Stimulated activated naive CD4-positive, alpha-beta T cell (primary cell): Measurements from ENCODE around the gene KIF21A.
"Not testable (repeated sequence)": the region's sequence is repeated elsewhere in the genome, so short reads cannot be mapped to it uniquely, and the experiment has no call there.

Source experiments
- DNase-seq, 6 experiments: peaks; one replicate each; lab custom pipeline; 2025; lab: John Stamatoyannopoulos, UW

KIF21A gene

DNA sequence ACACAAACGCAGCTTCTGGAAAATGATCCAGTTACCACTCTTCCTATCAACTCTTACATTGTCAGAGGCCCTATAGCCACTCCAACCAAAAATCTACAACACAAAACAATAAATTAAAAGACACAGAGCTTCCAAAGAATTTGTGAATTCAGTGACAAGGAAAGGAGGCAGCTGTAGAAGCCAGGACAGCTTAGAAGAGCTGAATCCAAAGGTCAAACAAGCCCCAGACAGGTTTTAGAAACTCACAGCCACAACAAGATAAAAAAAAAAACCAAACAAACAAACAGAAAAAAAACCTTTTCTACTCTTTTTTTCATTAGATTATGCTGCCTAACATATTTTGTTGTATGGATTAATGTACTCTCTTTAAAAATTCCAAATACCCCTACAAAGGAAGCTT lies 94.4 kb downstream of the KIF21A start:
- DNase-seq, result no peak

DNA sequence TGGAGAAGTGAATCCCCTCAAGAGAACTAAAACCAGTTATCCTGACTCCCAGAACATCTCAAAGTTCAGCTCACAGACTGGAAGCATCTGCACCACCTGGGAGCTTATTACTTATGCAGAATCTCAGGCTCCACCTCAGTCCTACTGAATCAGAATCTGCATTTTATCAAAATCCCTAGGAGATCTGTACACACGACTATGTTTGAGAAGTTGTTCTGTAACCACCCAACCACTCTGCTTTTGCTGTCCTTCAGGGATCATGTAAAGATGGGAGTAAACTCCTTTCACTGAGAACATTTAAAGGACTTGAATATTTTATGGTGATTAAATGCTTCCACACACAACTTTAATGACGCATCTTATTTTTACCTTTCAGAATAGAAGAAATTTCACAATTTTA lies 98.0 kb downstream of the KIF21A start:
- DNase-seq, result no peak

DNA sequence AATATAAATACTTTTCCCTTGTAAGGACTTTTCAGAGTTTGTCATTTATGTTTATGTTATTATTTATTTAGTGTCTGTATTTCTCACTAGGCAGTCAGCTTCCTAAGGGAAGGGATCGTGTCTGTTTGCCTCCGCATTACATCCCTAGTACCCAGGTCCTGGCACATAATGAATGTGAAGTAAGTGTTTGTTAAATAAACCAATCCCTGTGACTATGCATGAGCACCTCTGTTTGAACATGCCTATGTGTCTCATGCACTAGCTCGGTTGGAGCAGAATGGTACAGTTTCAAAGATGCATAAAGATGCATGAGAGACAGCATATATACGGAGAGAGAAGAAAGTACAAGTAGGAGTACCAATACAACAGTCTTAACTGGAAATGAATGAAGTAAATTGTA lies 99.3 kb downstream of the KIF21A start:
- DNase-seq, result no peak

DNA sequence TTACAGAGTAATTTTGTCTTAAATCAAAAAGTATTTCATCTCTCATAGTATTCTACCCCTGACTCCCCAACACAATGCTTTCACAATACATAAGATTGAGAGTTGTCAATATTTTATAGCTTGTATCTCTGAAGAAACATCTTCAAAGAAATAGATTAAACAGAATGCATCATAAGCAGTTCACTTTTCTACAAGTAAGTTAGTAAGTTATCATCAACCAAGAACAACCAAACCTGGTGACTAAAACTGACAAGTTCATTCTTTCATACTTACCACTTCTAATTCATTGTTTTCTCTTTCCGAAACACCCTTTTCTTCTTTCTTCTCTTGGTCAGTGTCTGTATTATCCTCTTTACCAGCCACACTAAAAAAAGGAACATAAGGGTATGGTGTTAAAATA lies 101.2 kb downstream of the KIF21A start:
- no peak for DNase-seq

DNA sequence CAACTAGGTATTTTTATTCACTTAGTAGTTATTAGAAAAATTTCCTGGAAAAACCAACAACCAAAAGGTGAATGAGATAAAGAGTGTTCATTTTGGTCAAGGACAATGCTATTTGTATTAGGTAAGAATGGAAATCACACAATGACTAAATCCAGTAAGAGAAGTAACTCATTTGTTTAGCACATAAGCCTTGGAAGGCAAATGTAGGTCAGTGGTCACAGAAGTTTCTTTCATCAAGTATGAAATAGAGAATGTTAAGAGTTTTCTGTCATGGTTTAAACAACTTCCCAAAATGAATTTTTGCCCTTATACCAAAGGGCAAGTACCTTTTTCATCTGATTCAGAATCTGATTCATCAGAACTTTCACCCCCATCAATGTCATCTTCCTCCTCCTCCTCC lies 101.7 kb downstream of the KIF21A start:
- no peak for DNase-seq

DNA sequence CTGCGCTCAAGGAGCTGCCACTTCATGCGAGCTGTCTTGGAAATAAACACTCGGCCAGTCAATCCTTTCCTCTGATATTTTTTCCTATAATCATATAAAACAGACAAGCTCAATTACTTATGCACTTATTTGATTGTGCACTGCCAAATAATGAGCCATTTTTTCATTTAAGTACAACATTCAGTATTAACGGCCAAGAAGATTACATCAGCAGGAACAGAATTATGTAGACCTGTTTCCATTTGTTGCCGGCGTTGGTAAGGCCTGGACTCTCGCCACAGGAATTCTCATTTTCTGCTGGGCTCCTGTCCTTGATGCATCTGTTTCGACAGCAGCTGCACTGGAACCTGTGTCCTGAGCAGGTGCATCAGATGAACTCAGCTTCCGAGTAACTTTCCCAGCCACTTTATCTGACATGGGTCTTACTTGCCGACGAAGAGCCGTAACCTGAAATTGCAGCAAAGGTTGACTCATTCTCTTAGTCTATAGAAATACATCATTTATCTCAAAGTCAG lies 110.2 kb downstream of the KIF21A start:
- DNase-seq, result no peak

DNA sequence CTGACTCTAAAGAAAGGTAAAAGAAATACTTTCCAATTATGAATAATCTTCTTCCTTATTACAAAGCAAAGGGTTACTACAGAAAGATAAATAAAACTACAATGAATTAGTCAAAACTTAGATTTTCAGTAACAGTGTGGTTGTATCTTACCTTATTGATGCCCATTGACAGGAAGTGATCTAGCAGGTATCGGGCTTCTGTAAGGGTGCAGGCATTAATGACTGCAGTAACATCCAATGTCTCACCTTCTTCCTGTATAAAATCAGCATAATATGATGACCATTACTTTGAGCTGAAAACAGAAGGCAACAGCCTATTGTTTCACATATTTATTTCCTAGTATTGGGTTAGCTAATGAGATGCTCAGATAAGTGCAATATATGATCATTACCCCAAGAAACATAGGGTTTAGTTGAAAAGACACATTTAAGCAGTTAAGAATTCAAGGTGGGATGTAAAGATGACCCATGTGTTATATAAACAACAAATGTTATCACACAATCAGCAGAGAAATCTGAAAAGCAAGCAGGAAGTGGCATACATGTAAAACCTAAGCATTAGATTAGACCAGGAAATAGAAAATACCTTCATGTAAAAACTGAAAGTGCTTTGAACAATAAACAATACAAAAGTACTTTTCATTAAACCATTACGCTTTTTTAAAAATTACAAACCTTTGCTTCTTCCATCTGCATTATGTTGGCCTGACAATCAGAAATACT lies 111.2 kb downstream of the KIF21A start:
- no peak for DNase-seq

DNA sequence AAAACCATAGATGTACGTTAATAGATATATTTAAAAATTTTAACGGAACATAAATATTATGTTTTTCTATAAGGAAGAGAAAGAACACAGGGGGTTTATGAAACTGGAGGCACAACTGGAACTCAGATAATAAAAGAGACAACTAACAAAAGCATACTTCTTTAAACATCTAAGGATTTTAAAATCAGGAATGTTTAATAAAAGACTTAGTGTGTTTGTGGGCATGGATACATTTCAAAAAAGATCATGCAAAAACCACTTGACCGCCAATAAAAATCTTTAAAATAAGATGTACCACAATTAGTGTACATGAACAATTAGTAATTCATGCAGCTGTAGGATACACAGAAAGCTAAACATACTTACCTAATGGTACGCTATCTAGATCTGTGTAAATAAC lies 113.0 kb downstream of the KIF21A start:
- no peak for DNase-seq

DNA sequence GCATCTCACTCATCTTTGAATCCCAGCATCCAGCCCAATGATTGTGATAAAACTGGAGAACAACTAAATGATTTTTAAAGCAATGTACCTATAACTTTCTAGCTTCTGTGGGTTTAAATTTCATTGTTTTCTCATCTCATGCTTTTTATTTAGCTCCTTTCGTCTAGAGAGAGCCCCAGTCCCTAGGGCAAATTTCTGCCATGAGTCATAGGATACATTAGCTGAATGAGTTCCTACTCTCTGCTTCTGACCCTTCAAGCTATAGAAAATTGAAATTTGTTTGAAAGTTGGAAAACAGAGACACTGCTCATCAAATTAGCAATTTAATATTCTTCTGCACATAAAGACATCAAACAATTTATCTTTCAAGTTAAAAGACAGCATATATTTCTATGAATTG lies 113.9 kb downstream of the KIF21A start:
- DNase-seq, result no peak

DNA sequence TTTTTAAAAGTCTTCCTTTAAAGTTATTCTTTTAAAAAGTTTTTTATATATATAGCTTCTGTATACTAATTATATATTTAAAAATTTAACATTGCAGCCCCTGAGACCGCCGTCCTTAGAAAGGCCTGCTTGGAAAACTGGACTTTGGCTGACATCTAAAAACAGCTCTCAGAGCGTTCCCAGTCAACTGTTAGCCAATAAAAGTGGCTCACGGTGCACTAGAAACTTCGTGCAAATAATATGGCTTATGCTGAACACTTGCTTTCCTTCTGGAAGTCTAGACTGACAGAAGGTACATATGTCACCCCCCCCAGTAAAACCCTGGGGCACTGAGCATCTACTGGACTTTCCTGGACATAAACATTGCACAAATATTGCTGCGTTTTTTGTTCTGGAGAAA lies 115.0 kb downstream of the KIF21A start:
- no peak for DNase-seq

DNA sequence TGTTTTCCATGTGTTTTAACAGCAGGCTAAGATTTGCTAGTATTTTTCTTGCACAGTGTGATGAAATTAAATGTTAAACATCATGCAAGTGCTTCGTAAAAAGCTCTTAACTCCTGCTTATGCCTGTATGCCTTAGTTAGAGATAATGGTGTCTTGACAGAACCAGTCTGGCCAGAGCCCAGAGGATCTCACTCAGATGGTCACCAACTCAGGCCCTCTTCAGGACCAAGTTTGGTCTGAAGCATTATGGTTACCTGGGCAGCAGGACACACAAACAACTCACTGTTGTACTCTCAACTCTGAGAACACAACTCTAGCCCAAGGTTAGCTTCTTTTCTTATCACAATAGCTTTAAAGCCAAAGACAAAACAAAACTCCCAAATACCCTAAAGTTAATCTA lies 115.4 kb downstream of the KIF21A start:
- no peak for DNase-seq

DNA sequence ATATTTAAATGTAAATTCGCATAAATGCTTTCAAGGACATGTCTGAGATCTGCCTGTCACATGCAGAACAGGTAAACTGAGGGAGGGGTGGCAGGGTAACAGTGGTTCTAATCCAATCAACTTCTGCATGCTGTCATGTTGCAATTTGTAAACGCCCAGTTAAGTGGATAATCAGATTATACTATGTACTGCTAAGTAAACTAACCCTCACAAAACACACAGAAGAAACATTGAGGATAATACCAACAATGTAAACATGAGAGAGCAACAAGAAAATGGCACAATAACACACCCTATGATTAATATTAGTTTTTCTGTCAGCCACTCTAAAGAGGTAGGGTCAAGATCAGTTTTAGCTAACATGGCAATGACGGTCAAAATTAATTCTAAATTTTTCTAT lies 123.7 kb downstream of the KIF21A start:
- no peak for DNase-seq

DNA sequence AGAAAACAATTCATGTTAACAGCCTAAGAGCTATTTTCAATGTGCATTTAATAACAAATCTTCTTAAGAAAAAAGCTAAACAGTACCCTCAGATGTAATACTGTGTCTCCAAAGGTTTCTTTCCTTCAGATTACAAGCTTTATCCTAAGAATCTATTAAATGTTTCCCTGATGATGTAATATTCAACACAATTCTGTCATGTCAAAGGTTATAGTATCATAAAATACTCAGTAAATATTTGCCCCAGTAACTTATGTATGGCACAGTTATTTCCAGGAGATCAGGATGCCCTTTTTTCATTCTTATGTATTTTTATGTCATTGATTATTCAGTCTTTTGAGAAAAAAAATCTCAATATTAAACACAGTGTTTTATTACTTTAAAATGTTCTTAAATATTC lies 128.4 kb downstream of the KIF21A start:
- no peak for DNase-seq

DNA sequence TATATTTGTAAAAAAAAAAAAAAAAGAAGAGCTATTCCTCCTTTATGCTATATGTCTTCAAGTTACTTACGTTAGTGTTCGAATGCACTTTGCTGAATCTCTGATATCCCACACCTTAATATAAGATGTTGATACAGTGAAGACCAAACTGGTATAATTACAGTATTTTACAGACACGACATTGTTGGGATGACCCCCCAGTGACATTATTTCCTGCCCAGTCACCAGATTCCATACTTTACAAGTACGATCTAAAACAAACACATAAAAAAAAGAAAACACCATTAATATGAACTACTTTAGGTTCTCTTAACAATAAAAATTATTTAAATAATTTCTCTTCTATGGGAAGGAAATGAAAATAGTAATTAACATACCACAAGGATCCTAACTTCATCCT lies 133.4 kb downstream of the KIF21A start:
- no peak for DNase-seq

DNA sequence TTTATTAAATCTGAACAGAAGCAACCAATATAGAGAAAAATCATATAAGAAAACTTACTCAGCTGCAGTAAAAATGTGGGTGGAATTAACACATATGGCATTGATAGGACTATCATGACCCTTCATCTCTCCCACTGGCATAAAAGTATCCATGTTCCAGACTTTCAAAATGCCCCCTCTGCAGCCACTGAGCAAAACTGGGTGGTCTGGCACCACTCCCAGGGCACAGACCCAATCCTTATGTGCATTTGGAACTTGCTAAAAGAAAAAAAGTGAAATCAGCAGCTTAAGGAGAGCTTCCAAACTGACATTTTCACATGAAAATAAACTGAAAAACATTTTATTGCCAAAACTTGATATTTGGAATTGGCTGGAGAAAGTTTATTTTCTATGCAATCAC lies 141.5 kb downstream of the KIF21A start:
- DNase-seq, result no peak

DNA sequence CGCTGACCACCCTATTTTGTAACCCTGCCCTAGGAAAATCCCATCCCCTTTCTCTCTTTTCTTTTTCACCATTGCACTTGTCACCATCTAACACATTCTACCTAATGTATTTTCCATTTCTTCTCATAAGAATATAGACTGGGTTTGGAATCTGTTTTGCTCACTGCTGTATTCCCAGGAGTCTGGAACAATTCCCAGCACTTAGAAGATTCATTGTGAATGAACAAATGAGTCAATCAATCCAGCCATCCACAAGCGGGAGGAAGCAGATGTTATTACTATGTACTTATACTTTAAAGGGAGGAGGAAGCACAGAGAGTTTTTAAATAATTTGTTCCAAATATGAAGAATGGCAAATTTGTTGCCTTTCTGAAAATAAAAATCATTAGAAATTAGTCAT lies 142.1 kb downstream of the KIF21A start:
- no peak for DNase-seq

DNA sequence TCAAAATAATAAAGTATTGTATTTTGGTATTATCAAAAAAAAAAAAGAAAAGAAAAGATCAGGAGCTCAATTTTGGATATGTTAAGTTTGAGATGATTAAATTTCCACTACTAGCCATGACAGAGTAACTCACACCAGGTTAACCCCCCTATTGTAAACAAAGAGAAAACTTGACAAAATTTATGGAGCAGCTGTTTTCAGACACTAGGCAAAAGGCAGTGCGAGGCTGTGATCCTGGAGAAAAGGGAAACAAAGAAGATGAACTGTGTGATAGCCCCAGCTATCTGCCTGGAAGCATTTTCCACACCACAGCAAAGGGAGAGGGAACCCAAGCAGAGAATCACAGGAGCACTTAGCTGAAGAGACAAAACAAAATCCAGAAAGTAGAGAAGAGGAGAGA lies 145.0 kb downstream of the KIF21A start:
- no peak for DNase-seq

DNA sequence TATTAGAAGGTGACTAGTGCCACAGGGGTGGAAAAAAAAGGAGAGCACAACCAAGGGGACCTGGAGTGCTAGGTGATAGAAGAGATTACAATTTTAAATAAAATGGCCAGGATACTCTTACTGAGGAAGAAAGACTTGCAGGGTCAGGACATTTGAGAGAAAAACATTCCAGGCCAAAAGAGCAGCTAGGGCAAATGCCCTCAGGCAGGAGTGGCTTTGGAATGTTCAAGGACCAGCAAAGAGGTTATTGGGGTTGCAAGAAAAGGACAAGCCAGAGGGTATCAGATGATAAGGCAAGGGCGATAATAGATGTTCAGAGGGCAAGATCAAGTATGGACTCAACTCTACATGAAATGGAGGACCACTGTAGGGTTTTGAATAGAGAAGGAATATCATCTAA lies 146.4 kb downstream of the KIF21A start:
- no peak for DNase-seq

DNA sequence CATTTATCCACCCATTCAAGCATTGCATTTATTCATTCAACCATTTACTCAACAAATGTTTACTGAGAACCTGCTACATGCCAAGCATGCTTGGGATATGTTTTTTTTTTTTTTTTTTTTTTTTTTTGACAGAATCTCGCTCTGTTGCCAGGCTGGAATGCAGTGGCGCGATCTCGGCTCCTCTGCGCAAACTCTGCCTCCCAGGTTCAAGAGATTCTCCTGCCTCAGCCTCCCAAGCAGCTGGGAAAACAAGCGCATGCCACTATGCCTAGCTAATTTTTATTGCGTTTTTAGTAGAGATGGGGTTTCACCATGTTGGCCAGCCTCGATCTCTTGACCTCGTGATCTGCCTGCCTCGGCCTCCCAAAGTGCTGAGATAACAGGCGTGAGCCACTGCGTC lies 147.3 kb downstream of the KIF21A start:
- not testable (repeated sequence) for DNase-seq

DNA sequence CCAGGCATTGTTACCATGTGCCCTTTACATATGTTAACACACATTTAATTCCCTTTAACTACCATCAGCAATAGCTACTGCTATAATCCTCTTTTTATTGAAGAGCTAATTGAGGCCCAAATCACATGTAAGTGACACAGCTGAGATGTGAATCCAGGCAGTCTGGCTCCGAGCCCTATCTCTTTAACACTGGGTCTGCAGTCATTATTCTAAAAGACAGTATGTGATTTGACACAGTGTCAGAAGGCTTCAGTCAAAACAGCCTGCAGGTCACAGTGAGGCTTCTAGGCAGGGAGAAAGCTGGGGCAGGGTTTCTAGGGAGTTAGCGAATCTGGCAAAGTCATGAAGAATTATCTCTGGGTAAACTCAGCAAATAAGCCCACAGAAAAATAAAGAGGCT lies 148.2 kb downstream of the KIF21A start:
- no peak for DNase-seq

DNA sequence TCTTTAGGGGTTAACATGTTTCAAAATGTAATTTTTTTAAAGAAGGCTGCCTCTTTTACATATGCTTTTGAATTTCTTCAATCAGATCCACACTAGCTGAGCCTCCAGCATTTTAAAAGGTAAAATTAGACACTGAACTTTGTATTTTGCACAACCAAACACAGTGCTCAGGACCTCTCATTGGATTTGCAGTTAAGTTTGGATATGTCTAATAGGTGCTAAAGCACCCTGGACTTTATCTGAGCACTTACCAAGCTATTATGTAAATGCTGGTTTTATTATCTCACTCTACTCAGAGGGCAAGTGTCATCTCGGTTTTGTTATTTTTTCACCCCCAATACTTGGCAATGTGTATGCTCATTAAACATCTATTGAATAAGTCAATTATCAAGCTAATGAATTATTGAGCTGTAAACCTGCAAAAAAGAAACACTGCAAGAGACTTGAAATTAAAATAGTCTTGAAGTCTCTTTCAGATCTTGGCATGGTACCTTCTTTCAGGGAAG lies 150.7 kb downstream of the KIF21A start:
- DNase-seq, result no peak

DNA sequence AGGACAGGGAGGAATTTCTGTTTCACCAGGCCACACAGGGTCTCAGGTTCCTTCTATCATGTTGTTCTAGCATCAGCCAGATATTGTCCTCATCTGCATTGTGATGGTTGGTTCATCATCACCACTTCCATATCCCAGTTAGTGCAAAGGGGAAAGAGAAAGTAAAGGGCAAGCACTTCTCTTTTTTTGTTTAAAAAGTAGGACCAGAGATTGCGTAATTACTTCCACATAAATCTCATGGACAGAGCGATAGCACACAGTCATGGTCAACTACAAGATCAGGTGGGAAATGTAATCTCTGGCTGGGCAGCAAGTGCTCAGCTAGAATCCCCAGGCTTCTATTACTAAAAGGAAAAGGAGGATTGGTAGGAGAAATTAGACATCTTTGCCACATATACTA lies 155.1 kb downstream of the KIF21A start:
- DNase-seq, result no peak

DNA sequence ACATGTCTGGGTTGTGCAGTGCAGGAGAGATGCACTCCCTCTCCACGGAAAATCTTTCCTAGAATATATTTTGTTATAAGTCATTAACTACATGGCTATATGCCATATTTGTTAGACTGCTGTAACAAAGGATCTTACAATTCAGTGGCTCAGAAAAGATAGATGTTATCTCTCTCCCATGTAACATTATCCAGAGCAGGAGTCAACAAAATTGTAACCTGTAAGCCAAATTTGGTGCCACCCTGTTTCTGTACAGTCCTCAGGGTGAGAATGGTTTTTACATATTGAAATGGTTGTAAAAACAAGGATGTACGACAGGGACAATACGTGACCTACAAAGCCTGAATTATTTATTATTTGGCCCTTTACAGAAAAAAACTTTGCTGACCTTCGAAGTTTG lies 155.5 kb downstream of the KIF21A start:
- DNase-seq, result no peak

DNA sequence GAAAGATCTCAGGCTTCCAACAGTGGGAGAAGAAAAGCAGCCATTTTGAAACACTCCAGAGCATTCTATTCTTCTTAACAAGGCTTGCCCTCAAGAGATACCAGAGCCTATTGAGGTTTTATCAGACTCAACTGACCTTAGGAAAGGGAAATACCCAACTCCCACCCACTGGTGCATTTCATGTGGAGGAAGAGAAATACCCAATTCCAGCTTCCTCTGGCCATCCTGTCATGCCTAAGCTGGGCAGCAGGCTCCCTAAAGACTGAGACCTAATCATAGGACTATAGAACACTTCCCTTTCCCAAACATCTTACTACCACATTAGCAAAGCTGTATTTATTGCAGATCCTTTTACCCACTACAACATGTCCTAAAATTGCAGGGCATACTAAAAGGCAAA lies 164.5 kb downstream of the KIF21A start:
- DNase-seq, result no peak
